Activated gamma-delta T cell treated with Interleukin-2 at 50 U/mL for 16 hours (primary cell): Measurements from ENCODE around the gene COX14.

Experiments
- DNase-seq: peaks from one replicate; pipeline ENCODE4 v3.0.0-alpha.2; 2020

The COX14 gene

GRCh38 chr12:50085615-50086072 lies 26.4 kb upstream of the COX14 start:
- DNase-seq: no peak

- DNase-seq: no peak
These were observed 25.9 kb upstream of the COX14 start for GRCh38 chr12:50086148-50086547.

GRCh38 chr12:50087151-50087550 lies 24.9 kb upstream of the COX14 start:
- no peak for DNase-seq

GRCh38 chr12:50087995-50088394 lies 24.0 kb upstream of the COX14 start:
- no peak for DNase-seq

- DNase-seq: peak; percentile 55
These were observed 23.3 kb upstream of the COX14 start for GRCh38 chr12:50088577-50089335.

GRCh38 chr12:50089730-50090129 lies 22.3 kb upstream of the COX14 start:
- DNase-seq: no peak

- no peak for DNase-seq
These were observed 21.6 kb upstream of the COX14 start for GRCh38 chr12:50090391-50090790.

- DNase-seq: no peak
These were observed 14.1 kb upstream of the COX14 start for GRCh38 chr12:50097952-50098351.

GRCh38 chr12:50099302-50100008 lies 12.6 kb upstream of the COX14 start:
- no peak for DNase-seq

GRCh38 chr12:50100561-50100960 lies 11.5 kb upstream of the COX14 start:
- no peak for DNase-seq

GRCh38 chr12:50101663-50102062 lies 10.4 kb upstream of the COX14 start:
- no peak for DNase-seq

- DNase-seq: no peak
These were observed 9.9 kb upstream of the COX14 start for GRCh38 chr12:50102131-50102531.

- no peak for DNase-seq
These were observed 9.3 kb upstream of the COX14 start for GRCh38 chr12:50102646-50103309.

- no peak for DNase-seq
These were observed 8.7 kb upstream of the COX14 start for GRCh38 chr12:50103351-50103750.

GRCh38 chr12:50103767-50104321 lies 8.2 kb upstream of the COX14 start, which contains the start of gene GPD1:
Gene GPD1, plus strand, starts transcription at chr12:50104008. Its CDS starts 43 bp downstream, at chr12:50104051.
- DNase-seq: no peak

- no peak for DNase-seq
These were observed 7.3 kb upstream of the COX14 start for GRCh38 chr12:50104417-50105366.

- no peak for DNase-seq
These were observed 6.1 kb upstream of the COX14 start for GRCh38 chr12:50105913-50106450.

- no peak for DNase-seq
These were observed 5.1 kb upstream of the COX14 start for GRCh38 chr12:50106907-50107306.

- no peak for DNase-seq
These were observed 4.4 kb upstream of the COX14 start for GRCh38 chr12:50107416-50108268.

GRCh38 chr12:50109319-50109718 lies 2.7 kb upstream of the COX14 start:
- no peak for DNase-seq
